Measurements from ENCODE around the gene CAMSAP1.
A peak's percentile ranks its signal among the peaks of the same experiment; 100 is the strongest.
"Not testable (repeated sequence)": the region's sequence is repeated elsewhere in the genome, so short reads cannot be mapped to it uniquely, and the experiment has no call there.

CAMSAP1 gene

GRCh38 chr9:135921749-135922310 lies 14.5 kb upstream of the CAMSAP1 start:
- DNase-seq (ENCODE audit: low read depth in 1 of 2, low spot score in 1 of 2): no peak

- no peak for DNase-seq (ENCODE audit: low read depth in 1 of 2, low spot score in 1 of 2)
Observed at GRCh38 chr9:135920973-135921585, 13.7 kb upstream of the CAMSAP1 start.

- DNase-seq (ENCODE audit: low read depth in 1 of 2, low spot score in 1 of 2): no peak
Observed at GRCh38 chr9:135920256-135920930, 13.0 kb upstream of the CAMSAP1 start.

- DNase-seq (ENCODE audit: low read depth in 1 of 2, low spot score in 1 of 2): no peak
Observed at GRCh38 chr9:135919318-135919890, 12.1 kb upstream of the CAMSAP1 start.

GRCh38 chr9:135916227-135916626 lies 8.9 kb upstream of the CAMSAP1 start:
- DNase-seq (ENCODE audit: low read depth in 1 of 2, low spot score in 1 of 2): not testable (repeated sequence)

GRCh38 chr9:135914921-135915320 lies 7.6 kb upstream of the CAMSAP1 start:
- no peak for DNase-seq (ENCODE audit: low read depth in 1 of 2, low spot score in 1 of 2)

GRCh38 chr9:135911233-135911632 lies 3.9 kb upstream of the CAMSAP1 start:
- not testable (repeated sequence) for DNase-seq (ENCODE audit: low read depth in 1 of 2, low spot score in 1 of 2)

- DNase-seq (ENCODE audit: low read depth in 1 of 2, low spot score in 1 of 2): no peak
Observed at GRCh38 chr9:135910757-135911156, 3.4 kb upstream of the CAMSAP1 start.

GRCh38 chr9:135910216-135910615 lies 2.9 kb upstream of the CAMSAP1 start:
- no peak for DNase-seq (ENCODE audit: low read depth in 1 of 2, low spot score in 1 of 2)

GRCh38 chr9:135909371-135909770 lies 2.0 kb upstream of the CAMSAP1 start:
- DNase-seq (ENCODE audit: low read depth in 1 of 2, low spot score in 1 of 2): no peak

- no peak for DNase-seq (ENCODE audit: low read depth in 1 of 2, low spot score in 1 of 2)
Observed at GRCh38 chr9:135908754-135909204, 1.4 kb upstream of the CAMSAP1 start.

GRCh38 chr9:135908093-135908753 lies 877 bp upstream of the CAMSAP1 start:
- DNase-seq (ENCODE audit: low read depth in 1 of 2, low spot score in 1 of 2): no peak

GRCh38 chr9:135907006-135907430 lies 328 bp downstream of the CAMSAP1 start:
- DNase-seq (ENCODE audit: low read depth in 1 of 2, low spot score in 1 of 2): no peak

GRCh38 chr9:135906291-135907005 lies 898 bp downstream of the CAMSAP1 start:
- no peak for DNase-seq (ENCODE audit: low read depth in 1 of 2, low spot score in 1 of 2)

GRCh38 chr9:135905380-135906258 lies 1.7 kb downstream of the CAMSAP1 start:
- peak in 1 of 2 donors; percentile 64 for DNase-seq (ENCODE audit: low read depth in 1 of 2, low spot score in 1 of 2)

GRCh38 chr9:135903786-135904520 lies 3.4 kb downstream of the CAMSAP1 start:
- no peak for DNase-seq (ENCODE audit: low read depth in 1 of 2, low spot score in 1 of 2)

GRCh38 chr9:135903358-135903656 lies 4.0 kb downstream of the CAMSAP1 start:
- no peak for DNase-seq (ENCODE audit: low read depth in 1 of 2, low spot score in 1 of 2)

GRCh38 chr9:135902655-135903357 lies 4.5 kb downstream of the CAMSAP1 start:
- DNase-seq (ENCODE audit: low read depth in 1 of 2, low spot score in 1 of 2): no peak

- DNase-seq (ENCODE audit: low read depth in 1 of 2, low spot score in 1 of 2): no peak
Observed at GRCh38 chr9:135901826-135902225, 5.5 kb downstream of the CAMSAP1 start.

Measured in activated CD4-positive, alpha-beta T cell treated with anti-CD3 and anti-CD28 coated beads, Interleukin-2, amount 50 U/mL, for 24 hours (primary cell).